ENCODE results near the gene PRRC1. TPM values are rescaled to one million over a fixed set of nuclear protein-coding genes. Genes with fewer than 3 reads are reported as not detected.

Gene PRRC1
- total and polyA plus RNA-seq, 7 experiments from 2014 or later = 34.6 to 56.6 (median 41.4) TPM

- H3K36me3 Mint-ChIP-seq = no peaks in the 10 kb centered on the region
- POLR2A ChIA-PET = no interaction called here
These were observed 11.5 kb upstream of the PRRC1 start for GRCh38 chr5:127505905-127506304.

GRCh38 chr5:127506616-127507015 lies 10.8 kb upstream of the PRRC1 start:
- no peaks in the 10 kb centered on the region for H3K27me3 ChIP-seq (ENCODE audit: control insufficient read depth in 2 of 2, insufficient read depth in 2 of 2, low read length in 2 of 2)
- no peak overlapping the region for H3K27ac ChIP-seq (ENCODE audit: low read depth, low read length)
- H3K9me3 ChIP-seq (ENCODE audit: control insufficient read depth in 2 of 3, low read length in 3 of 3) = no peaks in the 10 kb centered on the region
- Mint-ChIP-seq H3K4me3 (no peak overlapping the region), H3K36me3 (no peaks in the 10 kb centered on the region), H3K27ac (no peak overlapping the region), H3K4me1 (no peaks in the 10 kb centered on the region), H3K9me3 (no peaks in the 10 kb centered on the region), H3K27me3 (peaks cover 6 to 47% (median 13%) of the 10 kb centered on the region in 5 donors)
- H3K4me1 ChIP-seq (ENCODE audit: control insufficient read depth in 2 of 2, insufficient read depth in 2 of 2, low read length in 2 of 2) = no peaks in the 10 kb centered on the region
- POLR2A ChIA-PET = no interaction called here
- H3K36me3 ChIP-seq (ENCODE audit: control insufficient read depth in 2 of 3, insufficient read depth in 3 of 3, low read length in 3 of 3) = no peaks in the 10 kb centered on the region
- H3K4me3 ChIP-seq (ENCODE audit: low read length) = no peak overlapping the region
- CTCF ChIA-PET = interaction anchor here (1.4 kb wide), 1 partner anchor 13 kb away, joined by 4 read pairs; no protein-coding TSS in a partner anchor
- no peak for ATAC-seq
- DNase-seq = no peak
- intact Hi-C loops (cut with micrococcal nuclease) = no loop called here

More at GRCh38 chr5:127505905-127506304, 11.5 kb upstream of the PRRC1 start:
- no peak overlapping the region for H3K27ac ChIP-seq (ENCODE audit: low read depth, low read length)
- H3K27ac Mint-ChIP-seq = no peak overlapping the region
- H3K27me3 Mint-ChIP-seq = peaks cover 0 to 45% (median 7%) of the 10 kb centered on the region in 5 donors
- no peak overlapping the region for H3K4me3 ChIP-seq (ENCODE audit: low read length)
- no peaks in the 10 kb centered on the region for H3K9me3 Mint-ChIP-seq
- H3K4me1 ChIP-seq (ENCODE audit: control insufficient read depth in 2 of 2, insufficient read depth in 2 of 2, low read length in 2 of 2) = no peaks in the 10 kb centered on the region
- H3K36me3 ChIP-seq (ENCODE audit: control insufficient read depth in 2 of 3, insufficient read depth in 3 of 3, low read length in 3 of 3) = no peaks in the 10 kb centered on the region
- no peaks in the 10 kb centered on the region for H3K27me3 ChIP-seq (ENCODE audit: control insufficient read depth in 2 of 2, insufficient read depth in 2 of 2, low read length in 2 of 2)
- H3K4me3 Mint-ChIP-seq = no peak overlapping the region
- ATAC-seq (no peak), DNase-seq (no peak)
- no peaks in the 10 kb centered on the region for H3K9me3 ChIP-seq (ENCODE audit: control insufficient read depth in 2 of 3, low read length in 3 of 3)
- no peaks in the 10 kb centered on the region for H3K4me1 Mint-ChIP-seq
- CTCF ChIA-PET = interaction anchor here (1.4 kb wide), 1 partner anchor 12 kb away, joined by 4 read pairs; no protein-coding TSS in a partner anchor
- intact Hi-C loops (cut with micrococcal nuclease) = no loop called here

DNA sequence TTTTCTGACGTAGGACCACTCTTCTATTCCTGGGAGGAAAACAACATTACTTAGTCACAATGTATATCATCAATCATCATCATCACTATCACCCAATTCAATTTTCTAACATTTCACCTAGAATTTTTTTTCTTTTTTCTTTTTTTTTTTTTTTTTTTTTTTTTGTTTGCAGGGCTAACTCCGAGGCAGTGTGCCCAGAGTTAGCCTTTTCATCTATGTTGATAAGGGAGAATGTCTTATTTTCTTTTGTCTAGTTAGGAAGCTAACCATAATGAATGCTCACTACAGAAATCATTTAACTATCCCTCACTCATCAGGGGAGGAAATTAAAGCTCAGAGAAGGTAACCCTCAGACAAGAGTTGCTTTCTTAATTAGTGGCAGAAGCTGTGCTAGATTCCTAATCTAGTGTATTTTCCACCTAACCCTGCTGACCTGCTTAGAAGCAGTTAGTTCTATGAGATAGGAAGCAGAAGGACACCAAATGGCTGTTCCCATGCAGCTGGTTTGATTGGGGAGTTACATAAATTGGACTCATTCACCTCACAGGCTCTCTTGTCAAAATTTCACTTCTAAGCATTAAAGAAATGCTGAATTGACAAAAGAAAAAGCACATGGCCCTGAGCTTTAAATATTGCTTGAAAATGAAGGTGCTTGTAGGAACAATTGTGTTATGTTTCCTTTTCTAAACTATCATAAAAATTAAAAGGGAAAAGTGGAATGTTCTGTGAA lies 8.6 kb upstream of the PRRC1 start:
- no peaks in the 10 kb centered on the region for H3K9me3 Mint-ChIP-seq
- peaks cover 10 to 50% (median 23%) of the 10 kb centered on the region in 5 donors for H3K27me3 Mint-ChIP-seq
- Histone ChIP-seq H3K27ac (ENCODE audit: low read depth, low read length) (no peak overlapping the region), H3K4me1 (ENCODE audit: control insufficient read depth in 2 of 2, insufficient read depth in 2 of 2, low read length in 2 of 2) (no peaks in the 10 kb centered on the region), H3K27me3 (ENCODE audit: control insufficient read depth in 2 of 2, insufficient read depth in 2 of 2, low read length in 2 of 2) (no peaks in the 10 kb centered on the region), H3K36me3 (ENCODE audit: control insufficient read depth in 2 of 3, insufficient read depth in 3 of 3, low read length in 3 of 3) (no peaks in the 10 kb centered on the region), H3K9me3 (ENCODE audit: control insufficient read depth in 2 of 3, low read length in 3 of 3) (no peaks in the 10 kb centered on the region), H3K4me3 (ENCODE audit: low read length) (no peak overlapping the region)
- H3K36me3 Mint-ChIP-seq = no peaks in the 10 kb centered on the region
- intact Hi-C loops (cut with micrococcal nuclease) = no loop called here
- ChIA-PET POLR2A (no interaction called here), CTCF (no interaction called here)
- no peak overlapping the region for H3K4me3 Mint-ChIP-seq
- no peak for ATAC-seq
- H3K27ac Mint-ChIP-seq = no peak overlapping the region
- no peak for DNase-seq
- H3K4me1 Mint-ChIP-seq = no peaks in the 10 kb centered on the region

GRCh38 chr5:127513408-127513970 lies 4.0 kb upstream of the PRRC1 start:
- H3K36me3 Mint-ChIP-seq = peaks cover 0 to 3% (median 0%) of the 10 kb centered on the region in 5 donors

DNA sequence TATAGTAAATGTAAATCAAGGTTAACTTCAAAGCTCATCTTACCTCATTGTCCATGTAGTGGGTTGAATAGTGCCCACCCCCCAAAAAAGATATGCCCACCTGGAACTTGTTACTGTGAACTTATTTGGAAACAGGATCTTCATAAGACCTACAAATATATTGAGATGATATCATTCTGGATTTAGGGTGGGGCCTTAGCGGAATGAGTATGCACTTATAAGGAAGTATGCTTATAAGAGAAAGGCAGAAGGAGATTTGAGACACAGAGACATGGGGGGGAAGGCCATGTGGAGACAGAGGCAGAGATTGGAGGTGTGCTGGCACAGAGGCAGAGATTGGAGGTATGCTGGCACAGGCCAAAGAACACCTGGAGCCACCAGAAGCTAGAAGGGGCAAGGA lies 2.6 kb upstream of the PRRC1 start:
- no peak overlapping the region for H3K4me3 Mint-ChIP-seq
- no peaks in the 10 kb centered on the region for H3K9me3 ChIP-seq (ENCODE audit: control insufficient read depth in 2 of 3, low read length in 3 of 3)
- H3K27me3 ChIP-seq (ENCODE audit: control insufficient read depth in 2 of 2, insufficient read depth in 2 of 2, low read length in 2 of 2) = no peaks in the 10 kb centered on the region
- CTCF ChIA-PET = interaction anchor here (0.9 kb wide), 1 partner anchor 735 kb away, joined by 3 read pairs; no protein-coding TSS in a partner anchor
- H3K27me3 Mint-ChIP-seq = peaks cover 16 to 24% (median 19%) of the 10 kb centered on the region in 5 donors
- ATAC-seq (no peak), DNase-seq (no peak)
- H3K9me3 Mint-ChIP-seq = peaks cover 0 to 2% (median 0%) of the 10 kb centered on the region in 11 donors
- H3K36me3 Mint-ChIP-seq = peaks cover 3 to 7% (median 7%) of the 10 kb centered on the region in 5 donors
- H3K36me3 ChIP-seq (ENCODE audit: control insufficient read depth in 2 of 3, insufficient read depth in 3 of 3, low read length in 3 of 3) = peaks cover 0 to 6% (median 0%) of the 10 kb centered on the region in 3 experiments
- POLR2A ChIA-PET = no interaction called here
- H3K4me3 ChIP-seq (ENCODE audit: low read length) = no peak overlapping the region
- no peak overlapping the region for H3K27ac Mint-ChIP-seq
- H3K4me1 ChIP-seq (ENCODE audit: control insufficient read depth in 2 of 2, insufficient read depth in 2 of 2, low read length in 2 of 2) = peaks cover 0 to 15% of the 10 kb centered on the region in 2 donors
- intact Hi-C loops (cut with micrococcal nuclease) = loop anchor here (5.0 to 10.0 kb wide), 6 partner anchors 483 to 1580 kb away; partner anchors contain the start of genes ISOC1 (in 1 of the 2), MARCHF3 (in 1 of the 2) and PHAX (in 1 of the 2)
- peaks cover 12 to 22% (median 20%) of the 10 kb centered on the region in 7 donors for H3K4me1 Mint-ChIP-seq
- no peak overlapping the region for H3K27ac ChIP-seq (ENCODE audit: low read depth, low read length)

More at GRCh38 chr5:127513408-127513970, 4.0 kb upstream of the PRRC1 start:
- ChIA-PET POLR2A (interaction anchor here (0.6 kb wide), 2 partner anchors 38 to 903 kb away, joined by 3 to 5 read pairs; no protein-coding TSS in a partner anchor), CTCF (interaction anchor here (0.8 kb wide), 1 partner anchor 20 kb away, joined by 3 read pairs; no protein-coding TSS in a partner anchor)
- intact Hi-C loops (cut with micrococcal nuclease) = loop anchor here (10.0 kb wide), 2 partner anchors 1069 to 1581 kb away; partner anchors contain the start of gene ISOC1 (in 1 of the 2)
- Histone ChIP-seq H3K4me3 (ENCODE audit: low read length) (no peak overlapping the region), H3K27me3 (ENCODE audit: control insufficient read depth in 2 of 2, insufficient read depth in 2 of 2, low read length in 2 of 2) (no peaks in the 10 kb centered on the region), H3K4me1 (ENCODE audit: control insufficient read depth in 2 of 2, insufficient read depth in 2 of 2, low read length in 2 of 2) (peaks cover 0 to 3% of the 10 kb centered on the region in 2 donors), H3K27ac (ENCODE audit: low read depth, low read length) (no peak overlapping the region), H3K9me3 (ENCODE audit: control insufficient read depth in 2 of 3, low read length in 3 of 3) (no peaks in the 10 kb centered on the region), H3K36me3 (ENCODE audit: control insufficient read depth in 2 of 3, insufficient read depth in 3 of 3, low read length in 3 of 3) (peaks cover 0 to 6% (median 0%) of the 10 kb centered on the region in 3 experiments)
- Mint-ChIP-seq H3K4me1 (peaks cover 0 to 10% (median 7%) of the 10 kb centered on the region in 7 donors), H3K4me3 (no peak overlapping the region), H3K27ac (no peak overlapping the region), H3K27me3 (peaks cover 17 to 28% (median 27%) of the 10 kb centered on the region in 5 donors), H3K9me3 (no peaks in the 10 kb centered on the region)
- DNase-seq (no peak), ATAC-seq (no peak)

GRCh38 chr5:127515693-127516440 lies 1.6 kb upstream of the PRRC1 start:
- intact Hi-C loops (cut with micrococcal nuclease) = loop anchor here (5.0 to 10.0 kb wide), 6 partner anchors 484 to 1579 kb away; partner anchors contain the start of genes ISOC1 (in 1 of the 2), MARCHF3 (in 1 of the 2) and PHAX (in 1 of the 2)

More at GRCh38 chr5:127515693-127516440, 1.6 kb upstream of the PRRC1 start:
- peaks cover 20 to 32% (median 28%) of the 10 kb centered on the region in 7 donors for H3K4me1 Mint-ChIP-seq
- Histone ChIP-seq H3K4me3 (ENCODE audit: low read length) (no peak overlapping the region), H3K4me1 (ENCODE audit: control insufficient read depth in 2 of 2, insufficient read depth in 2 of 2, low read length in 2 of 2) (peaks cover 0 to 18% of the 10 kb centered on the region in 2 donors), H3K27ac (ENCODE audit: low read depth, low read length) (no peak overlapping the region), H3K27me3 (ENCODE audit: control insufficient read depth in 2 of 2, insufficient read depth in 2 of 2, low read length in 2 of 2) (no peaks in the 10 kb centered on the region), H3K36me3 (ENCODE audit: control insufficient read depth in 2 of 3, insufficient read depth in 3 of 3, low read length in 3 of 3) (peaks cover 0 to 6% (median 0%) of the 10 kb centered on the region in 3 experiments), H3K9me3 (ENCODE audit: control insufficient read depth in 2 of 3, low read length in 3 of 3) (no peaks in the 10 kb centered on the region)
- ATAC-seq (no peak), DNase-seq (no peak)
- CTCF ChIA-PET = no interaction called here
- peaks cover 8 to 17% (median 14%) of the 10 kb centered on the region in 5 donors for H3K36me3 Mint-ChIP-seq
- peaks cover 12 to 22% (median 18%) of the 10 kb centered on the region in 5 donors for H3K27me3 Mint-ChIP-seq
- H3K27ac Mint-ChIP-seq = peak overlapping the region in 2 of 9 donors; percentile 16 to 51
- H3K9me3 Mint-ChIP-seq = peaks cover 0 to 7% (median 0%) of the 10 kb centered on the region in 11 donors
- POLR2A ChIA-PET = no interaction called here
- H3K4me3 Mint-ChIP-seq = peak overlapping the region in 6 of 10 donors; percentile 7 to 48 (median 22)
